ENCODE results near the gene ZNF433.
A peak's percentile ranks its signal among the peaks of the same experiment; 100 is the strongest.
"Not testable (repeated sequence)": the region's sequence is repeated elsewhere in the genome, so short reads cannot be mapped to it uniquely, and the experiment has no call there.

ZNF433 gene

GRCh38 chr19:12043752-12044422 is 8.4 kb upstream of the ZNF433 start:
- no peak for DNase-seq (ENCODE audit: insufficient read length)
- no peak for FAIRE-seq
- TF ChIP-seq TAF1 (IDR thresholded peaks at IDR 0.05; ENCODE audit: borderline replicate concordance, low read depth, low read length) (no peak), POLR2A (IDR thresholded peaks at IDR 0.05; ENCODE audit: low read depth, low read length) (no peak), POLR2AphosphoS5 (IDR thresholded peaks at IDR 0.05; ENCODE audit: low read depth, low read length) (no peak)

- TF ChIP-seq POLR2AphosphoS5 (IDR thresholded peaks at IDR 0.05; ENCODE audit: low read depth, low read length) (no peak), POLR2A (IDR thresholded peaks at IDR 0.05; ENCODE audit: low read depth, low read length) (no peak), TAF1 (IDR thresholded peaks at IDR 0.05; ENCODE audit: borderline replicate concordance, low read depth, low read length) (no peak)
- DNase-seq (ENCODE audit: insufficient read length) (no peak), FAIRE-seq (no peak)
These were observed 7.4 kb upstream of the ZNF433 start for GRCh38 chr19:12042893-12043292.

GRCh38 chr19:12034620-12035019 is 859 bp downstream of the ZNF433 start:
- TF ChIP-seq POLR2A (IDR thresholded peaks at IDR 0.05; ENCODE audit: low read depth, low read length) (no peak), TAF1 (IDR thresholded peaks at IDR 0.05; ENCODE audit: borderline replicate concordance, low read depth, low read length) (no peak), POLR2AphosphoS5 (IDR thresholded peaks at IDR 0.05; ENCODE audit: low read depth, low read length) (no peak)
- FAIRE-seq (no peak), DNase-seq (ENCODE audit: insufficient read length) (no peak)

GRCh38 chr19:12034198-12034597 is 1.3 kb downstream of the ZNF433 start:
- DNase-seq (ENCODE audit: insufficient read length), result no peak
- no peak for FAIRE-seq
- TF ChIP-seq POLR2AphosphoS5 (IDR thresholded peaks at IDR 0.05; ENCODE audit: low read depth, low read length), result no peak
- no peak for TF ChIP-seq POLR2A (IDR thresholded peaks at IDR 0.05; ENCODE audit: low read depth, low read length)
- no peak for TF ChIP-seq TAF1 (IDR thresholded peaks at IDR 0.05; ENCODE audit: borderline replicate concordance, low read depth, low read length)

- no peak for FAIRE-seq
- TF ChIP-seq POLR2AphosphoS5 (IDR thresholded peaks at IDR 0.05; ENCODE audit: low read depth, low read length), result no peak
- no peak for DNase-seq (ENCODE audit: insufficient read length)
These were observed 19.7 kb downstream of the ZNF433 start for GRCh38 chr19:12015753-12016116.

- TF ChIP-seq POLR2AphosphoS5 (IDR thresholded peaks at IDR 0.05; ENCODE audit: low read depth, low read length) (no peak), TAF1 (IDR thresholded peaks at IDR 0.05; ENCODE audit: borderline replicate concordance, low read depth, low read length) (no peak), POLR2A (IDR thresholded peaks at IDR 0.05; ENCODE audit: low read depth, low read length) (no peak)
- no peak for FAIRE-seq
- no peak for DNase-seq (ENCODE audit: insufficient read length)
These were observed 20.3 kb downstream of the ZNF433 start for GRCh38 chr19:12015015-12015752.

GRCh38 chr19:12000152-12000981 is 35.1 kb downstream of the ZNF433 start:
- FAIRE-seq (no peak), DNase-seq (ENCODE audit: insufficient read length) (no peak)
- no peak for TF ChIP-seq TAF1 (IDR thresholded peaks at IDR 0.05; ENCODE audit: borderline replicate concordance, low read depth, low read length)
- TF ChIP-seq POLR2AphosphoS5 (IDR thresholded peaks at IDR 0.05; ENCODE audit: low read depth, low read length), result no peak
- no peak for TF ChIP-seq POLR2A (IDR thresholded peaks at IDR 0.05; ENCODE audit: low read depth, low read length)

GRCh38 chr19:11995174-11995573 is 40.3 kb downstream of the ZNF433 start:
- TF ChIP-seq POLR2AphosphoS5 (IDR thresholded peaks at IDR 0.05; ENCODE audit: low read depth, low read length) (no peak), POLR2A (IDR thresholded peaks at IDR 0.05; ENCODE audit: low read depth, low read length) (no peak), TAF1 (IDR thresholded peaks at IDR 0.05; ENCODE audit: borderline replicate concordance, low read depth, low read length) (no peak)
- DNase-seq (ENCODE audit: insufficient read length) (no peak), FAIRE-seq (no peak)

GRCh38 chr19:11991921-11992320 is 43.6 kb downstream of the ZNF433 start:
- not testable (repeated sequence) for DNase-seq (ENCODE audit: insufficient read length); FAIRE-seq

GRCh38 chr19:11989112-11989456 is 46.4 kb downstream of the ZNF433 start:
- no peak for TF ChIP-seq POLR2AphosphoS5 (IDR thresholded peaks at IDR 0.05; ENCODE audit: low read depth, low read length)
- TF ChIP-seq TAF1 (IDR thresholded peaks at IDR 0.05; ENCODE audit: borderline replicate concordance, low read depth, low read length), result no peak
- TF ChIP-seq POLR2A (IDR thresholded peaks at IDR 0.05; ENCODE audit: low read depth, low read length), result no peak
- DNase-seq (ENCODE audit: insufficient read length) (no peak), FAIRE-seq (no peak)

GRCh38 chr19:11987405-11988281 is 47.8 kb downstream of the ZNF433 start:
- DNase-seq (ENCODE audit: insufficient read length), result peak; percentile 89

More at GRCh38 chr19:11987405-11988281, 47.8 kb downstream of the ZNF433 start:
- peak; percentile 90 for FAIRE-seq
- TF ChIP-seq POLR2AphosphoS5 (IDR thresholded peaks at IDR 0.05; ENCODE audit: low read depth, low read length) (peak; percentile 87), TAF1 (IDR thresholded peaks at IDR 0.05; ENCODE audit: borderline replicate concordance, low read depth, low read length) (peak; percentile 79; the same call in 1 of the 2 replicates), POLR2A (IDR thresholded peaks at IDR 0.05; ENCODE audit: low read depth, low read length) (peak; percentile 92)

Data from GM12892 (cell line).